Measurements from ENCODE around the gene MICU1. TPM values are rescaled to one million over a fixed set of nuclear protein-coding genes. Genes with fewer than 3 reads are reported as not detected.

MICU1 gene
- total and polyA plus RNA-seq, 8 donors: 25.9 to 212 (median 42.4) TPM

DNA sequence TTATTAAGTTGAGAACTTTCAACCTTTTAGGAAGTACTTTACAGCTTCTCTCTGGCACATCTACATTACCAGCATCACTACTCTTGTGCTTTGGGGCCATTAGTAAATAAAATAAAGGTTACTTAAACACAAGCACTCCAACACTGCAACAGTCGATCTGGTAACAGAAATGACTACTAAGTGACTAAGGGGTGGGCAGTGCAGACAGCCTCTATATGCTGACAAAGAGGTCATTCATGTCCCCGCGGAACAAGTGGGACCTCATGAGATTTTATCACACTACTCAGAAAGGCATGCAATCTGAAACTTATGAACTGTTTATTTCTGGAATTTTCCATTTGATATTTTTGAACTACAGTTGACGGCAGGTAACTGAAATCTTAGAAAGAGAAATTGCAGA, 159.9 kb downstream of the MICU1 start:
- H3K27ac ChIP-seq: no peak overlapping the region
- intact Hi-C loops (cut with DNase I; ENCODE audit: low total_unique reads): no loop called here
- TF ChIP-seq POLR2A (IDR thresholded peaks at IDR 0.05): no peak
- TF ChIP-seq POLR2AphosphoS5 (IDR thresholded peaks at IDR 0.05): no peak
- TF ChIP-seq EP300 (IDR thresholded peaks at IDR 0.05): no peak
- TF ChIP-seq, protein P1, sequence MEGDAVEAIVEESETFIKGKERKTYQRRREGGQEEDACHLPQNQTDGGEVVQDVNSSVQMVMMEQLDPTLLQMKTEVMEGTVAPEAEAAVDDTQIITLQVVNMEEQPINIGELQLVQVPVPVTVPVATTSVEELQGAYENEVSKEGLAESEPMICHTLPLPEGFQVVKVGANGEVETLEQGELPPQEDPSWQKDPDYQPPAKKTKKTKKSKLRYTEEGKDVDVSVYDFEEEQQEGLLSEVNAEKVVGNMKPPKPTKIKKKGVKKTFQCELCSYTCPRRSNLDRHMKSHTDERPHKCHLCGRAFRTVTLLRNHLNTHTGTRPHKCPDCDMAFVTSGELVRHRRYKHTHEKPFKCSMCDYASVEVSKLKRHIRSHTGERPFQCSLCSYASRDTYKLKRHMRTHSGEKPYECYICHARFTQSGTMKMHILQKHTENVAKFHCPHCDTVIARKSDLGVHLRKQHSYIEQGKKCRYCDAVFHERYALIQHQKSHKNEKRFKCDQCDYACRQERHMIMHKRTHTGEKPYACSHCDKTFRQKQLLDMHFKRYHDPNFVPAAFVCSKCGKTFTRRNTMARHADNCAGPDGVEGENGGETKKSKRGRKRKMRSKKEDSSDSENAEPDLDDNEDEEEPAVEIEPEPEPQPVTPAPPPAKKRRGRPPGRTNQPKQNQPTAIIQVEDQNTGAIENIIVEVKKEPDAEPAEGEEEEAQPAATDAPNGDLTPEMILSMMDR (IDR thresholded peaks at IDR 0.05): no peak
- peaks cover 0 to 4% (median 0%) of the 10 kb centered on the region in 4 donors for H3K4me1 ChIP-seq
- H3K27me3 ChIP-seq: no peaks in the 10 kb centered on the region
- WGBS, 5 donors: 43 to 70% (median 51%) methylated on average over 4 of the region's 4 CpGs
- H3K4me3 ChIP-seq: no peak overlapping the region
- peaks cover 0 to 38% (median 34%) of the 10 kb centered on the region in 4 donors for H3K36me3 ChIP-seq
- no peaks in the 10 kb centered on the region for H3K9me3 ChIP-seq
- peak in 1 of 2 donors; percentile 17 for DNase-seq

DNA sequence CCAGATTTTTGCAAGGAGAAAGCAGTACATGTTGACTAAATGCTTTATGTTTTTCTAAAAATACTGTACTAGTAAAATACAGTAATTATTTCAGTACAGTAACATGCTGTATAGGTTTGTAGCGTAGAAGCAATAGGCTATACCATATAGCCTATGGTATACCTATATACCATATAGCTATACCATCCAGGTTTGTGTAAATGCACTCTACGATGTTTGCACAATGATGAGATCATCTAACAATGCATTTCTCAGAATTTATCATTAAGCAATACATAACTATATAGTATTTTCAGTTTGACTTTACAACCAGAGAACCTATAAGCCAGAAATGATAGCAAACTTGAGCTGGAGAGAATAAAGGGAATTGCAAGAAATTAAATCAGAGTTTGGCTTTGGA, 161.4 kb downstream of the MICU1 start:
- H3K36me3 ChIP-seq: peaks cover 0 to 24% (median 19%) of the 10 kb centered on the region in 4 donors
- H3K27me3 ChIP-seq: no peaks in the 10 kb centered on the region
- no peak overlapping the region for H3K4me3 ChIP-seq
- intact Hi-C loops (cut with DNase I; ENCODE audit: low total_unique reads): no loop called here
- 40 to 95% (median 68%) methylated on average over 2 of the region's 2 CpGs for WGBS, 5 donors
- DNase-seq: no peak
- H3K9me3 ChIP-seq: no peaks in the 10 kb centered on the region
- H3K4me1 ChIP-seq: peaks cover 0 to 6% (median 3%) of the 10 kb centered on the region in 4 donors
- no peak for TF ChIP-seq EP300 (IDR thresholded peaks at IDR 0.05)
- no peak for TF ChIP-seq POLR2A (IDR thresholded peaks at IDR 0.05)
- TF ChIP-seq, protein P1 (IDR thresholded peaks at IDR 0.05): no peak
- TF ChIP-seq POLR2AphosphoS5 (IDR thresholded peaks at IDR 0.05): no peak
- H3K27ac ChIP-seq: no peak overlapping the region

DNA sequence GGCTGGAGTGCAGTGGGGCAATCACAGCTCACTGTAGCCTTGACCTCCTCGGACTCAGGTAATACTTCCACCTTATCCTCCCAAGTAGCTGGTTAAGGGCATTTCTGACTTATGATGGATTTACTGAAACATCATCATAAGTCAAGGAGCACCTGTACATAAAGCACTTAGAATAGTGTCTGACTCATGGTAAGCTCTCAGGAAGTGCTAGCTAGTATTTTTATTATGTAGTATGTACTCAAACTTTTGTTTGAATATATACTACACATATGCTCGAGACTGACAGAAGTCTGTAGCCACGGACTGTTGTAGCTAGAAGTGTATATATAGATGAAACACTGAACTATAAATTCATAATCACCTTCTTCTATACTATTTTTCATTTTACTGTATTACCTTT, 163.6 kb downstream of the MICU1 start:
- TF ChIP-seq POLR2AphosphoS5 (IDR thresholded peaks at IDR 0.05) (no peak), POLR2A (IDR thresholded peaks at IDR 0.05) (no peak), EP300 (IDR thresholded peaks at IDR 0.05) (no peak)
- TF ChIP-seq, protein P1 (IDR thresholded peaks at IDR 0.05): no peak
- intact Hi-C loops (cut with DNase I; ENCODE audit: low total_unique reads): no loop called here

DNA sequence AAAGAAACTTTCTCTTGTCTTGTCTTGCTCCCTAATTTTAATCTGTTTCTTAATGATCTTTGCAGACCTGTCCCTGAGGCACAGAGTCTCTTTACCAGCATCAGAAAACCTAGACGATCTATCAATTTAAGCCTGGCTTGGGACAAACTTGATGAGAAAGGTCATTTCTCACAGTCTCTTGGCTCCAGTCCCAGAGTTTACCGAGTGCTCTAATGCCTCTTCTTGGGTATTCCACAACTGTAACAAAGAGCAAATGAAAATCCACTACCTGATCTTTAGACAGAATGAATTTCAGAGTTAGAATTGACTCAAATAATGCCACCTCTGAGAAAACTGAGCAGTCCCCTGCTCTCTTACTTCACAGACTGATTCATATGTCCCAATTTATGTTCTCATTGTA, 164.8 kb downstream of the MICU1 start:
- WGBS, 5 donors: 33 to 41% (median 35%) methylated on average over 2 of the region's 2 CpGs
- intact Hi-C loops (cut with DNase I; ENCODE audit: low total_unique reads): no loop called here
- peaks cover 0 to 7% (median 3%) of the 10 kb centered on the region in 4 donors for H3K4me1 ChIP-seq
- TF ChIP-seq POLR2AphosphoS5 (IDR thresholded peaks at IDR 0.05) (no peak), POLR2A (IDR thresholded peaks at IDR 0.05) (no peak), EP300 (IDR thresholded peaks at IDR 0.05) (no peak)
- TF ChIP-seq, protein P1 (IDR thresholded peaks at IDR 0.05): no peak
- H3K27ac ChIP-seq: no peak overlapping the region
- H3K27me3 ChIP-seq: no peaks in the 10 kb centered on the region
- H3K36me3 ChIP-seq: peaks cover 0 to 25% (median 20%) of the 10 kb centered on the region in 4 donors
- peak in 1 of 2 donors; percentile 25 for DNase-seq
- H3K4me3 ChIP-seq: no peak overlapping the region
- H3K9me3 ChIP-seq: no peaks in the 10 kb centered on the region

More for the DNA sequence above, 163.6 kb downstream of the MICU1 start:
- peaks cover 0 to 6% (median 3%) of the 10 kb centered on the region in 4 donors for H3K4me1 ChIP-seq
- WGBS, 5 donors: 86 to 95% (median 90%) methylated on average over 3 of the region's 3 CpGs
- H3K27me3 ChIP-seq: no peaks in the 10 kb centered on the region
- no peak overlapping the region for H3K4me3 ChIP-seq
- H3K36me3 ChIP-seq: peaks cover 0 to 24% (median 21%) of the 10 kb centered on the region in 4 donors
- H3K9me3 ChIP-seq: no peaks in the 10 kb centered on the region
- no peak for DNase-seq
- H3K27ac ChIP-seq: no peak overlapping the region
